ENCODE results near the gene EMX1. TPM values are rescaled to one million over a fixed set of nuclear protein-coding genes. Genes with fewer than 3 reads are reported as not detected.

The EMX1 gene
- total and polyA plus RNA-seq, 2 of the 13 experiments (the other 11 are each of a cell fraction or from before 2014, with no cell fraction given) = 0.62 to 4.9 TPM

DNA sequence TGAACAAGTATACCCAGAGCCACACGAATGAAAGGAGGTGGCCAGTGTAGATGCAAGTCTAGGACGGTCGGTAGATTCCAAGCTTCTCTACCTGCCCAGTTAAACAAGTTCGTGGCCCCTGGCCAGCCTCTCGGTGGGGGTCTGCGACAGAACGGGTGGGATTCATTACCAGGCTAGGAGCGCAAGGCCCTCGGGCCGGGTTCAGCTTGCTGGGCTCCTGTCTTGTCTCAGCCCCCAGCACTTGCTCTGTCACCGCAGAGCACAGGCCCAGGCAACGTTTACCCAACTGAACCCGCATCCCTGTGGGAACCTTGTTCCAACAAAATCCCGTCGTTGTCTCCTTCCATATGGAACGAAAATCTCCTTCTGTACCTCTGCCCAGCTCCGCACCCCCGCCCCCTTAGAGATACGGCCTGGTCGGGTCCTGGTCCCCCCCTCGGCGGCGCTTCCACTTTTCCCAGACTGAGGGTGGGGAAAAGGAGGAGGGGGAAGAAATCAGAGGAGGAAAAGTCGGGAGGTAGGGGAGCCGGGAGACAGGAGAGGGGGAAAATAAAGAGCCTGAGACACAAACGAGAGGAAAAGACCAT is 1.9 kb upstream of the EMX1 start (continued):
- TF ChIP-seq NFKB2 (CRISPR knock-in tag; IDR thresholded peaks at IDR 0.05; ENCODE audit: borderline replicate concordance) (no peak), ZNF75D (CRISPR knock-in tag; IDR thresholded peaks at IDR 0.05; ENCODE audit: borderline replicate concordance) (no peak), PTBP1 (IDR thresholded peaks at IDR 0.05; ENCODE audit: low read depth, low read length, poor library complexity, severe bottlenecking) (no peak), RNF2 (conservative IDR thresholded peaks at IDR 0.05; ENCODE audit: low read depth) (peak; percentile 39; the same call in 1 of the 2 replicates), KDM5A (IDR thresholded peaks at IDR 0.05; ENCODE audit: borderline replicate concordance, low read length) (no peak), ZNF10 (CRISPR knock-in tag; IDR thresholded peaks at IDR 0.05; ENCODE audit: borderline replicate concordance, low read depth) (no peak), ARNT (IDR thresholded peaks at IDR 0.05) (no peak), ZNF30 (CRISPR knock-in tag; IDR thresholded peaks at IDR 0.05) (no peak), POLR2A (IDR thresholded peaks at IDR 0.05; ENCODE audit: insufficient read depth in 1 of 2, low read depth in 2 of 2, low read length in 2 of 2) (no peak), NR1H2 (CRISPR knock-in tag; IDR thresholded peaks at IDR 0.05; ENCODE audit: borderline replicate concordance, low read depth) (no peak), ZFY (CRISPR knock-in tag; IDR thresholded peaks at IDR 0.05) (0 out of 2 replicates have a peak, but pooled peaks have one; percentile 18), ZNF780A (CRISPR knock-in tag; IDR thresholded peaks at IDR 0.05) (no peak), TCF12 (IDR thresholded peaks at IDR 0.05) (no peak), TCF12 (CRISPR knock-in tag; IDR thresholded peaks at IDR 0.05) (0 out of 2 replicates have a peak, but pooled peaks have one; percentile 4), ZNF276 (CRISPR knock-in tag; IDR thresholded peaks at IDR 0.05; ENCODE audit: low read depth) (no peak), RELA (CRISPR knock-in tag; IDR thresholded peaks at IDR 0.05) (no peak), KLF12 (CRISPR knock-in tag; IDR thresholded peaks at IDR 0.05; ENCODE audit: borderline replicate concordance) (no peak), ZNF335 (CRISPR knock-in tag; IDR thresholded peaks at IDR 0.05) (no peak), ZNF143 (CRISPR knock-in tag; IDR thresholded peaks at IDR 0.05) (0 out of 2 replicates have a peak, but pooled peaks have one; percentile 30), TFE3 (CRISPR knock-in tag; IDR thresholded peaks at IDR 0.05) (no peak), ZNF574 (CRISPR knock-in tag; IDR thresholded peaks at IDR 0.05) (no peak), ZNF280D (CRISPR knock-in tag; IDR thresholded peaks at IDR 0.05) (no peak), ZNF543 (CRISPR knock-in tag; IDR thresholded peaks at IDR 0.05) (no peak)

All from HepG2 (cell line).